ENCODE data around the gene KLHL22.
A peak's percentile ranks its signal among the peaks of the same experiment; 100 is the strongest.

Gene KLHL22

GRCh38 chr22:20429254-20430100 is 66.1 kb downstream of the KLHL22 start:
- Histone ChIP-seq H3K9me2 (ENCODE audit: low read depth, low read length) (no peaks in the 10 kb centered on the region), H3K4me1 (ENCODE audit: insufficient read depth, low read length, severe bottlenecking) (peaks cover 3% of the 10 kb centered on the region), H3K79me2 (ENCODE audit: insufficient read depth, low read length) (no peaks in the 10 kb centered on the region), H3K9me3 (ENCODE audit: low read length) (no peaks in the 10 kb centered on the region), H3K36me3 (ENCODE audit: insufficient read depth, low read length) (no peaks in the 10 kb centered on the region), H3K4me2 (ENCODE audit: low read length) (peak overlapping the region; percentile 70), H2AFZ (ENCODE audit: low read length) (no peak overlapping the region), H3F3A (ENCODE audit: insufficient read depth, low read length) (no peaks in the 10 kb centered on the region), H3K27ac (ENCODE audit: low read depth, low read length, poor library complexity, severe bottlenecking) (no peak overlapping the region), H3K9ac (ENCODE audit: low read length) (no peak overlapping the region; the same call in 1 of the 2 replicates), H3K27me3 (ENCODE audit: insufficient read depth, low read length) (no peaks in the 10 kb centered on the region), H4K20me1 (ENCODE audit: insufficient read depth, low read length) (no peaks in the 10 kb centered on the region), H3K4me3 (ENCODE audit: low read depth, low read length, poor library complexity, severe bottlenecking) (peak overlapping the region; percentile 61)
- no peak for TF ChIP-seq EZH2 (IDR thresholded peaks at IDR 0.05; ENCODE audit: borderline replicate concordance, low read length)
- TF ChIP-seq CTCF (IDR thresholded peaks at IDR 0.05; ENCODE audit: low read length): no peak

GRCh38 chr22:20428496-20429253 is 66.9 kb downstream of the KLHL22 start:
- no peak overlapping the region for H3K9ac ChIP-seq (ENCODE audit: low read length)

GRCh38 chr22:20427945-20428417 is 67.6 kb downstream of the KLHL22 start:
- Histone ChIP-seq H2AFZ (ENCODE audit: low read length) (no peak overlapping the region), H4K20me1 (ENCODE audit: insufficient read depth, low read length) (no peaks in the 10 kb centered on the region), H3K9me3 (ENCODE audit: low read length) (no peaks in the 10 kb centered on the region), H3K4me3 (ENCODE audit: low read depth, low read length, poor library complexity, severe bottlenecking) (no peak overlapping the region), H3F3A (ENCODE audit: insufficient read depth, low read length) (no peaks in the 10 kb centered on the region), H3K27ac (ENCODE audit: low read depth, low read length, poor library complexity, severe bottlenecking) (no peak overlapping the region), H3K9me2 (ENCODE audit: low read depth, low read length) (no peaks in the 10 kb centered on the region), H3K27me3 (ENCODE audit: insufficient read depth, low read length) (0 out of 2 replicates have a peak, but pooled peaks cover 2% of the 10 kb centered on the region), H3K4me1 (ENCODE audit: insufficient read depth, low read length, severe bottlenecking) (peaks cover 3% of the 10 kb centered on the region), H3K36me3 (ENCODE audit: insufficient read depth, low read length) (no peaks in the 10 kb centered on the region), H3K9ac (ENCODE audit: low read length) (no peak overlapping the region), H3K79me2 (ENCODE audit: insufficient read depth, low read length) (no peaks in the 10 kb centered on the region), H3K4me2 (ENCODE audit: low read length) (no peak overlapping the region)
- TF ChIP-seq CTCF (IDR thresholded peaks at IDR 0.05; ENCODE audit: low read length) (no peak), EZH2 (IDR thresholded peaks at IDR 0.05; ENCODE audit: borderline replicate concordance, low read length) (no peak)

More at GRCh38 chr22:20428496-20429253, 66.9 kb downstream of the KLHL22 start:
- Histone ChIP-seq H3K27me3 (ENCODE audit: insufficient read depth, low read length) (no peaks in the 10 kb centered on the region), H3F3A (ENCODE audit: insufficient read depth, low read length) (no peaks in the 10 kb centered on the region), H4K20me1 (ENCODE audit: insufficient read depth, low read length) (no peaks in the 10 kb centered on the region), H3K36me3 (ENCODE audit: insufficient read depth, low read length) (no peaks in the 10 kb centered on the region), H3K9me3 (ENCODE audit: low read length) (no peaks in the 10 kb centered on the region), H3K27ac (ENCODE audit: low read depth, low read length, poor library complexity, severe bottlenecking) (no peak overlapping the region), H2AFZ (ENCODE audit: low read length) (no peak overlapping the region), H3K4me1 (ENCODE audit: insufficient read depth, low read length, severe bottlenecking) (peaks cover 3% of the 10 kb centered on the region), H3K4me3 (ENCODE audit: low read depth, low read length, poor library complexity, severe bottlenecking) (peak overlapping the region; percentile 61), H3K4me2 (ENCODE audit: low read length) (peak overlapping the region; percentile 70), H3K79me2 (ENCODE audit: insufficient read depth, low read length) (no peaks in the 10 kb centered on the region), H3K9me2 (ENCODE audit: low read depth, low read length) (no peaks in the 10 kb centered on the region)
- no peak for TF ChIP-seq CTCF (IDR thresholded peaks at IDR 0.05; ENCODE audit: low read length)

Data from OCI-LY1 (cell line).